K562 (cell line): Measurements from ENCODE around the gene IFT122. TPM values are rescaled to one million over a fixed set of nuclear protein-coding genes. Genes with fewer than 3 reads are reported as not detected.

Experiments used
- ATAC-seq: fragments of 200-7000 bp; cut with Tn5 transposase; 3 replicates; pipeline ENCODE4 v1.9.1; 2020; ENCODE audit warnings: moderate library complexity
- BruUV-seq: library from RNA; stranded (reverse); fragments of 400-500 nt; replicated peaks from 2 replicates; lab custom pipeline; 2021; lab: Mats Ljungman, UMichigan
- CTCF ChIA-PET: fragments of 300-600 bp; formaldehyde crosslinking; extraction: SDS; loops from one replicate; lab custom pipeline; 2021; ENCODE audit warnings: low intra/inter-chr PET ratio; lab: Yijun Ruan, JAX
- POLR2A ChIA-PET: fragments of 300-600, 350-650 bp; sonication (Branson Sonifier 250); formaldehyde crosslinking; extraction: SDS; loops from one replicate; lab custom pipeline; 2021; ENCODE audit warnings: antibody characterized with exemption, inconsistent platforms; lab: Yijun Ruan, JAX
- DNase-seq, 4 experiments: peaks; one replicate each; pipeline versions ENCODE4 v3.0.0 to v3.0.0-alpha.2; 2011 to 2018; ENCODE audit warnings: low spot score in 3 of 4, mixed read lengths in 3 of 4; ENCODE audit errors: extremely low read depth in 1 of 4
- FAIRE-seq: peaks from 2 replicates; lab custom pipeline; 2011; peaks lifted over from hg19 to GRCh38; lab: Jason Lieb, UNC
- H2AFZ ChIP-seq: 2 replicates; pipeline ENCODE4 v1.6.0; 2011; ENCODE audit warnings: low read depth, low read length, control low read depth, inconsistent platforms
- H3K27ac ChIP-seq: fragments of 200-600 bp; 3 replicates; pipeline ENCODE4 v1.8.0; 2011; ENCODE audit warnings: low read depth, mild to moderate bottlenecking, control low read depth, inconsistent platforms, low read length, moderate library complexity, mixed read lengths; ENCODE audit errors: extremely low read depth
- H3K27me3 ChIP-seq, 2 experiments: fragments of 300-600 bp in 1 of 2; 2 replicates in 1 of 2; 3 replicates in 1 of 2; pipeline versions ENCODE4 v1.6.0 to v1.8.0; 2011; ENCODE audit warnings: inconsistent platforms in 2 of 2, low read length in 2 of 2, mild to moderate bottlenecking in 1 of 2, mixed read lengths in 1 of 2, moderate library complexity in 1 of 2; ENCODE audit not compliant: control insufficient read depth in 2 of 2, insufficient read depth in 2 of 2
- H3K36me3 ChIP-seq: fragments of 300-600 bp; 3 replicates; pipeline ENCODE4 v1.8.0; 2011; ENCODE audit warnings: mild to moderate bottlenecking, low read length, inconsistent platforms; ENCODE audit not compliant: control insufficient read depth, insufficient read depth
- H3K4me1 ChIP-seq, 2 experiments: fragments of 200-600 bp in 1 of 2; replicated peaks in 1 of 2; 2 replicates in 1 of 2; 3 replicates in 1 of 2; pipeline versions ENCODE4 v1.5.1 to v1.8.0; 2011; ENCODE audit warnings: inconsistent platforms in 2 of 2, low read length in 2 of 2, mild to moderate bottlenecking in 1 of 2, mixed read lengths in 1 of 2, moderate library complexity in 1 of 2; ENCODE audit not compliant: control insufficient read depth in 2 of 2, insufficient read depth in 2 of 2
- H3K4me2 ChIP-seq: 2 replicates; pipeline ENCODE4 v1.6.1; 2011; ENCODE audit warnings: low read length, control low read depth, inconsistent platforms, mixed read lengths; ENCODE audit not compliant: insufficient read depth
- H3K4me3 ChIP-seq: fragments of 200-600 bp; sonication (generic), shearing (Covaris generic); 2 replicates; pipeline ENCODE4 v1.5.1; 2016; ENCODE audit warnings: control low read depth, inconsistent platforms
- H3K79me2 ChIP-seq: fragments of 200-600 bp; 3 replicates; pipeline ENCODE4 v1.8.0; 2011; ENCODE audit warnings: low read length, inconsistent platforms; ENCODE audit not compliant: control insufficient read depth, insufficient read depth
- H3K9ac ChIP-seq, 2 experiments: 2 replicates each; pipeline versions ENCODE4 v1.6.0 to v1.6.1; 2011; ENCODE audit warnings: low read depth in 2 of 2, low read length in 2 of 2, control low read depth in 1 of 2, inconsistent platforms in 1 of 2, mild to moderate bottlenecking in 1 of 2, mixed read lengths in 1 of 2; ENCODE audit not compliant: insufficient read depth in 1 of 2
- H3K9me1 ChIP-seq: one replicate; pipeline ENCODE4 v1.6.0; 2011; ENCODE audit warnings: inconsistent platforms, mild to moderate bottlenecking, low read length, moderate library complexity; ENCODE audit not compliant: control insufficient read depth, insufficient read depth
- H3K9me3 ChIP-seq: replicated peaks from 2 replicates; pipeline ENCODE4 v1.5.1; 2011; ENCODE audit warnings: low read depth, low read length, inconsistent platforms; ENCODE audit not compliant: control insufficient read depth, insufficient read depth
- H4K20me1 ChIP-seq: replicated peaks from 2 replicates; pipeline ENCODE4 v1.6.1; 2011; ENCODE audit warnings: low read length, inconsistent platforms, mixed read lengths; ENCODE audit not compliant: control insufficient read depth, insufficient read depth
- OTX1 ChIP-seq: fragments of 450-650 bp; formaldehyde crosslinking; IDR thresholded peaks from 2 replicates; pipeline ENCODE4 v1.4.0; 2022; ENCODE audit warnings: mild to moderate bottlenecking
- ZNF263 ChIP-seq: sonication (generic); formaldehyde crosslinking; IDR thresholded peaks from 2 replicates; pipeline ENCODE4 v1.8.0; 2022; ENCODE audit warnings: mild to moderate bottlenecking, missing genetic modification reagents, borderline replicate concordance
- WGBS: fragments of 100-300 bp; shearing (Covaris generic); methylation state at CpG from one replicate; pipeline ENCODE4 v1.1.6; 2016; ENCODE audit warnings: low coverage, mixed read lengths; ENCODE audit not compliant: insufficient coverage; ENCODE audit errors: missing lambda C conversion rate; 5-methylcytosine and 5-hydroxymethylcytosine counted together
- in situ Hi-C: fragments of 300-500 bp; cut with MboI; formaldehyde crosslinking; loops from 4 replicates; pipeline ENCODE4 v1.15.0; 2018; ENCODE audit warnings: inconsistent platforms, mixed read lengths
- intact Hi-C: fragments of 100-400 bp; cut with micrococcal nuclease; formaldehyde crosslinking; loops from 2 replicates; pipeline ENCODE4 v1.14.2; 2022
- polyA plus RNA-seq, 8 experiments: library from polyadenylated mRNA; depleted of rRNA in 4 of 8; stranded (reverse) in 5 of 8; unstranded in 3 of 8; fragments of >200 nt; fragmentation: Nextera tagmentation in 2 of 8; fragmentation: Illumina TruSeq in 1 of 8; extraction: Ambion mirVana in 2 of 8; extraction: Trizol in 1 of 8; gene quantifications; 2 replicates each; pipeline versions ENCODE4 v1.2.1 to v1.2.3, GENCODE V29; 2011 to 2014; ENCODE audit warnings: inconsistent platforms in 1 of 8, missing spikeins in 1 of 8
- total RNA-seq, 7 experiments: library from RNA; depleted of rRNA in 6 of 7; stranded (reverse); fragments of >200 nt in 6 of 7; fragmentation: Illumina TruSeq in 2 of 7; extraction: Trizol in 2 of 7; gene quantifications; 2 replicates each; pipeline versions ENCODE4 v1.2.1 to v1.2.3, GENCODE V29; 2011 to 2021; ENCODE audit warnings: low replicate concordance in 1 of 7
- TF ChIP-seq, protein P1 (sequence below), 3 experiments: IDR thresholded peaks in 2 of 3; conservative IDR thresholded peaks in 1 of 3; 2 replicates each; pipeline ENCODE4 v1.5.1; 2011 to 2012; ENCODE audit warnings: low read length in 3 of 3, mild to moderate bottlenecking in 3 of 3, control low read depth in 2 of 3, improper control_type of control experiment in 1 of 3, inconsistent platforms in 1 of 3, low read depth in 1 of 3, mixed read lengths in 1 of 3, moderate library complexity in 1 of 3; ENCODE audit not compliant: insufficient read depth in 2 of 3

IFT122 gene
- total and polyA plus RNA-seq, 9 of the 15 experiments (the other 6 are each of a cell fraction or from before 2014, with no cell fraction given), result 2.4 to 11.5 (median 7.7) TPM

DNA sequence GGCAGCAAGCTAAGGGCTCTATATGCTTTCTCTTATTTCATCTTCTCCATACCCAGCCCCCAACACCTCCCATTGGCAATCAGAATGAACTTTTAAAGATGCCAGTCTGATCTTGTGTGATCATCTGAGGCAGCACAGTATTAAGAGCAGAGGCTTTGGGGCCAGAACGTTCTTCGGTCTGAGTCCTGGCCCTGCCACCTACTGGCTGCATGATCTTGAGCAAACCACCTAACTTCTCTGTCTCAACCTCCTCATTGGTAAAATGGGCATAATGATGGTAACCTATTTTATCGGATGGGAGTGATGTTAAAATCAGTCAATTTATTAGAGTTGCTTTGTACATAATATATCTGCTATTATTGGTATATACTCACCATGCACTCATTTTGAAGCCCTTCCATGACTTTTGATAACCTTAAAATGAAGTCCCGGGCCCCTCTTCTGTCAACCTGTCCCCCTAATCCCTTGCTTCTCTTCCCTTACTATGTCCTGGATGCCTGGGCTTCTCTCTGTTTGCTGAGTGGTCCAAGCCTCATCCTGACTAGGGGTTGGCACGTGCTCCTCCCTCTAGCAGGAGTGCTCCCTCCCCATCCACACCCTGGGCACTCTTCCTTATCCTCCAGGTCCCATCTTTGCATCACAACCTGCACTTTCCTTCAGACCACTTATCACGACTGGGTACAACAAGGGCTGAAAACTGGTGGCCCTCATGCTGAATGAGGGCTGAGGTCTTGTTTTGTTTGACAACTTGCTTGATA lies 17.9 kb upstream of the IFT122 start:
- ChIA-PET POLR2A (interaction anchor here (0.9 to 1.0 kb wide), 2 partner anchors 9 to 18 kb away, joined by 4 to 5 read pairs; partner anchors contain the start of genes IFT122 and MBD4), CTCF (no interaction called here)
- WGBS, result 68% methylated on average over 5 of the region's 6 CpGs
- no TSS peak for BruUV-seq
- no peak overlapping the region for H3K27ac ChIP-seq
- H3K9me1 ChIP-seq, result no peaks in the 10 kb centered on the region
- no peak for DNase-seq
- no peak for ATAC-seq
- no peak overlapping the region for H3K9ac ChIP-seq
- no peaks in the 10 kb centered on the region for H4K20me1 ChIP-seq
- no peak overlapping the region for H2AFZ ChIP-seq
- TF ChIP-seq OTX1 (CRISPR knock-in tag) (no peak), ZNF263 (CRISPR knock-in tag) (peak; percentile 79)
- TF ChIP-seq, protein P1, sequence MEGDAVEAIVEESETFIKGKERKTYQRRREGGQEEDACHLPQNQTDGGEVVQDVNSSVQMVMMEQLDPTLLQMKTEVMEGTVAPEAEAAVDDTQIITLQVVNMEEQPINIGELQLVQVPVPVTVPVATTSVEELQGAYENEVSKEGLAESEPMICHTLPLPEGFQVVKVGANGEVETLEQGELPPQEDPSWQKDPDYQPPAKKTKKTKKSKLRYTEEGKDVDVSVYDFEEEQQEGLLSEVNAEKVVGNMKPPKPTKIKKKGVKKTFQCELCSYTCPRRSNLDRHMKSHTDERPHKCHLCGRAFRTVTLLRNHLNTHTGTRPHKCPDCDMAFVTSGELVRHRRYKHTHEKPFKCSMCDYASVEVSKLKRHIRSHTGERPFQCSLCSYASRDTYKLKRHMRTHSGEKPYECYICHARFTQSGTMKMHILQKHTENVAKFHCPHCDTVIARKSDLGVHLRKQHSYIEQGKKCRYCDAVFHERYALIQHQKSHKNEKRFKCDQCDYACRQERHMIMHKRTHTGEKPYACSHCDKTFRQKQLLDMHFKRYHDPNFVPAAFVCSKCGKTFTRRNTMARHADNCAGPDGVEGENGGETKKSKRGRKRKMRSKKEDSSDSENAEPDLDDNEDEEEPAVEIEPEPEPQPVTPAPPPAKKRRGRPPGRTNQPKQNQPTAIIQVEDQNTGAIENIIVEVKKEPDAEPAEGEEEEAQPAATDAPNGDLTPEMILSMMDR (IDR thresholded peaks at IDR 0.05 in 2 of 3, conservative IDR thresholded peaks at IDR 0.05 in 1 of 3; ENCODE audit: insufficient read depth in 2 of 3, low read depth in 1 of 3, low read length in 3 of 3), result peak in 1 of 3 experiments; percentile 8; a peak in 1 of 6 replicates
- H3K4me2 ChIP-seq, result no peak overlapping the region
- intact Hi-C loops, result no loop called here
- in situ Hi-C loops, result no loop called here
- H3K4me3 ChIP-seq, result no peak overlapping the region
- H3K79me2 ChIP-seq, result no peaks in the 10 kb centered on the region
- no peak for FAIRE-seq
- no peaks in the 10 kb centered on the region for H3K27me3 ChIP-seq
- H3K9me3 ChIP-seq, result no peaks in the 10 kb centered on the region
- H3K36me3 ChIP-seq, result no peaks in the 10 kb centered on the region
- peaks cover 15 to 18% of the 10 kb centered on the region in 2 experiments; a peak in 4 of 5 replicates for H3K4me1 ChIP-seq
